Ishikawa (cell line): ENCODE results near the gene HEYL.

Source experiments
- CREB1 ChIP-seq: IDR thresholded peaks from 2 replicates; pipeline ENCODE4 v1.6.1; 2012; ENCODE audit warnings: low read depth
- EGR1 ChIP-seq: IDR thresholded peaks from 2 replicates; pipeline ENCODE4 v1.6.1; 2012
- EP300 ChIP-seq: IDR thresholded peaks from 2 replicates; pipeline ENCODE4 v1.6.1; 2012; ENCODE audit warnings: borderline replicate concordance
- FOXM1 ChIP-seq: IDR thresholded peaks from 2 replicates; pipeline ENCODE4 v1.6.1; 2012; ENCODE audit warnings: low read depth, borderline replicate concordance
- RAD21 ChIP-seq: IDR thresholded peaks from 2 replicates; pipeline ENCODE4 v1.6.1; 2012; ENCODE audit warnings: low read depth
- TAF1 ChIP-seq: IDR thresholded peaks from 2 replicates; pipeline ENCODE4 v1.6.1; 2012; ENCODE audit warnings: low read depth, mild to moderate bottlenecking
- TCF12 ChIP-seq: IDR thresholded peaks from 2 replicates; pipeline ENCODE4 v1.6.1; 2012; ENCODE audit warnings: low read depth
- YY1 ChIP-seq: IDR thresholded peaks from 2 replicates; pipeline ENCODE4 v1.6.1; 2012; ENCODE audit warnings: low read depth
- ZBTB7A ChIP-seq: IDR thresholded peaks from 2 replicates; pipeline ENCODE4 v1.6.1; 2012; ENCODE audit warnings: low read depth
- TF ChIP-seq, protein P1 (sequence below): IDR thresholded peaks from 2 replicates; pipeline ENCODE4 v1.6.1; 2012; ENCODE audit warnings: low read depth, mild to moderate bottlenecking

- TF ChIP-seq CREB1 (no peak), EP300 (no peak), TAF1 (no peak), YY1 (no peak), ZBTB7A (no peak), FOXM1 (no peak), TCF12 (no peak), EGR1 (no peak), RAD21 (no peak)
- TF ChIP-seq, protein P1, sequence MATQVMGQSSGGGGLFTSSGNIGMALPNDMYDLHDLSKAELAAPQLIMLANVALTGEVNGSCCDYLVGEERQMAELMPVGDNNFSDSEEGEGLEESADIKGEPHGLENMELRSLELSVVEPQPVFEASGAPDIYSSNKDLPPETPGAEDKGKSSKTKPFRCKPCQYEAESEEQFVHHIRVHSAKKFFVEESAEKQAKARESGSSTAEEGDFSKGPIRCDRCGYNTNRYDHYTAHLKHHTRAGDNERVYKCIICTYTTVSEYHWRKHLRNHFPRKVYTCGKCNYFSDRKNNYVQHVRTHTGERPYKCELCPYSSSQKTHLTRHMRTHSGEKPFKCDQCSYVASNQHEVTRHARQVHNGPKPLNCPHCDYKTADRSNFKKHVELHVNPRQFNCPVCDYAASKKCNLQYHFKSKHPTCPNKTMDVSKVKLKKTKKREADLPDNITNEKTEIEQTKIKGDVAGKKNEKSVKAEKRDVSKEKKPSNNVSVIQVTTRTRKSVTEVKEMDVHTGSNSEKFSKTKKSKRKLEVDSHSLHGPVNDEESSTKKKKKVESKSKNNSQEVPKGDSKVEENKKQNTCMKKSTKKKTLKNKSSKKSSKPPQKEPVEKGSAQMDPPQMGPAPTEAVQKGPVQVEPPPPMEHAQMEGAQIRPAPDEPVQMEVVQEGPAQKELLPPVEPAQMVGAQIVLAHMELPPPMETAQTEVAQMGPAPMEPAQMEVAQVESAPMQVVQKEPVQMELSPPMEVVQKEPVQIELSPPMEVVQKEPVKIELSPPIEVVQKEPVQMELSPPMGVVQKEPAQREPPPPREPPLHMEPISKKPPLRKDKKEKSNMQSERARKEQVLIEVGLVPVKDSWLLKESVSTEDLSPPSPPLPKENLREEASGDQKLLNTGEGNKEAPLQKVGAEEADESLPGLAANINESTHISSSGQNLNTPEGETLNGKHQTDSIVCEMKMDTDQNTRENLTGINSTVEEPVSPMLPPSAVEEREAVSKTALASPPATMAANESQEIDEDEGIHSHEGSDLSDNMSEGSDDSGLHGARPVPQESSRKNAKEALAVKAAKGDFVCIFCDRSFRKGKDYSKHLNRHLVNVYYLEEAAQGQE: no peak
These were observed 46.1 kb downstream of the HEYL start for GRCh38 chr1:39593386-39593785.
